ENCODE measurements around the gene PNPLA2.
A peak's percentile ranks its signal among the peaks of the same experiment; 100 is the strongest.

Gene PNPLA2

DNA sequence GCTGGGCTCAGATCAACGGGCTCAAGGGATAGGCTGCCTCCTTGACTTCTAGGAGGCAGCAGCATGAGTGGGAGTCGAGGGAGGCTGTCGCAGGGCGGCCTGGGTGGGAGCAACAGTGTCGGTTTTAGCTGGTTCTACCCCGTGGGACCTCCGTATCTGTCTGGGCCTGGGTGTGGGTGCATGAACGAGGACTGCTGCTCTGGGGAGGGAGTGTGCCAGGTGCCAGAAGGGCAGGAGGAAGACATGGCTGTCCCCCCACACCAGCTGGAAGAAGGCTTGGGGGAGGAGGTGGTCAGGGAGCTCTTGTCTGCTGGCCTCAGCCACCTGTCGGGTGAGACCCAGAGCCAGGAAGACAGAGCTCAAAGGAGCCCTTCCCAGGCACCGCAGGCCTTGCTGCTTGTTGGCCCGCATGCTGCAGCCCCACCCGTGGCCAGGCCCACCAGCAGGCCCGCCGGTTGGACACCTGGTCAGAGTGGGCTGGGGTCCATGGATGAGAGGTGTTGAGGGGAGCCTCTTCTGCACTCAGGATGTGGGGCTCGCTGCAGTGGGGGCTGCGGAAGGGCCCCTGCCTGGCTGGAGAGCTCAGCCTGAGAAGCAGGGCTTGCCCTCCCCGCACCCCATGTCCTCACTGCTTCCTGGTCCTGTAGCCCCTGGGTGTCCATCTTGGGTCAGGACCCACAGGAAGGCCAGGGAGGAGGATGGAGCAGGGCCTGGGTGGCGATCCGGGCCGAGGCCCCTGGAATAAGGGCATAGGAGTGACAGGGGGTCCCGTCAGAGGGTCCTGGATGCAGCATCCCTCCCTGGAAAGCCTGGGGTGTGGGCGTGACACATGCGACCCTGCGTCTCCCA lies 32.3 kb upstream of the PNPLA2 start:
- Histone ChIP-seq H3K4me3 (ENCODE audit: low read depth, low read length) (no peak overlapping the region), H3K9me3 (no peaks in the 10 kb centered on the region)

DNA sequence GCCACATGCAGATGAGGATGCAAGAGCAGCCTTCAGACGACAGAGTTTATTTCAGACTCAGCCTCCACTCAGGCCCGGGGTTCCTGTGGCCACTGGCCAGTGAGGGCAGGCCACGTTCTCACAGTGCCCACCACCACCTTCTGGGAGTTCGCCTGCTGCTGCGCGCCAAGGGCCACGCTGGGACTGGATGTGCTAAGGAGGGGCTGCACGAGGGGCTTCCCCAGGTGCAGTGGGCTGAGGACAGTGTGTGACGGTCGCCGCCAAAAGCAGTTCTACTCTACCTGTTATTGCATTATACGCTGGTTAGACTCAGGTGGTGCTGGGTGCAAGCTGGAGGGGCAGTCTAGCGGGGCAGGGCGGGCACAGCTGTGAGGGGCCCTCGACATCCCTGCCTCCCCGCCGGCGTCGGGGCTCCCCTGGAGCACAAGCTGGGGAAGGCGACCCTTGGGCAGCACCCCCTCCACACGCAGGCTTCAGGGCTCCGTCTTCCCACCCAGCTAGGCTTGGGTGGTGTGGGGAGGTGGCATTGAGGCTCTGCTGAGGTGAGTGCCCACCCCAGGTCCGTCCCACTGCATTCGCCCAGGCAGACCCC lies 31.5 kb upstream of the PNPLA2 start:
- Histone ChIP-seq H3K9me3 (no peaks in the 10 kb centered on the region), H3K36me3 (no peaks in the 10 kb centered on the region), H3K27me3 (no peaks in the 10 kb centered on the region), H3K4me1 (no peaks in the 10 kb centered on the region; the same call in 1 of the 2 replicates), H3K4me3 (ENCODE audit: low read depth, low read length) (no peak overlapping the region)
- no peak for DNase-seq
- TF ChIP-seq, protein P1, sequence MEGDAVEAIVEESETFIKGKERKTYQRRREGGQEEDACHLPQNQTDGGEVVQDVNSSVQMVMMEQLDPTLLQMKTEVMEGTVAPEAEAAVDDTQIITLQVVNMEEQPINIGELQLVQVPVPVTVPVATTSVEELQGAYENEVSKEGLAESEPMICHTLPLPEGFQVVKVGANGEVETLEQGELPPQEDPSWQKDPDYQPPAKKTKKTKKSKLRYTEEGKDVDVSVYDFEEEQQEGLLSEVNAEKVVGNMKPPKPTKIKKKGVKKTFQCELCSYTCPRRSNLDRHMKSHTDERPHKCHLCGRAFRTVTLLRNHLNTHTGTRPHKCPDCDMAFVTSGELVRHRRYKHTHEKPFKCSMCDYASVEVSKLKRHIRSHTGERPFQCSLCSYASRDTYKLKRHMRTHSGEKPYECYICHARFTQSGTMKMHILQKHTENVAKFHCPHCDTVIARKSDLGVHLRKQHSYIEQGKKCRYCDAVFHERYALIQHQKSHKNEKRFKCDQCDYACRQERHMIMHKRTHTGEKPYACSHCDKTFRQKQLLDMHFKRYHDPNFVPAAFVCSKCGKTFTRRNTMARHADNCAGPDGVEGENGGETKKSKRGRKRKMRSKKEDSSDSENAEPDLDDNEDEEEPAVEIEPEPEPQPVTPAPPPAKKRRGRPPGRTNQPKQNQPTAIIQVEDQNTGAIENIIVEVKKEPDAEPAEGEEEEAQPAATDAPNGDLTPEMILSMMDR (IDR thresholded peaks at IDR 0.05; ENCODE audit: low read depth, low read length), result no peak

More for the DNA sequence above, 32.3 kb upstream of the PNPLA2 start:
- Histone ChIP-seq H3K27me3 (no peaks in the 10 kb centered on the region), H3K4me1 (no peaks in the 10 kb centered on the region; the same call in 1 of the 2 replicates), H3K36me3 (no peaks in the 10 kb centered on the region)
- TF ChIP-seq, protein P1 (IDR thresholded peaks at IDR 0.05; ENCODE audit: low read depth, low read length), result no peak
- DNase-seq, result no peak

DNA sequence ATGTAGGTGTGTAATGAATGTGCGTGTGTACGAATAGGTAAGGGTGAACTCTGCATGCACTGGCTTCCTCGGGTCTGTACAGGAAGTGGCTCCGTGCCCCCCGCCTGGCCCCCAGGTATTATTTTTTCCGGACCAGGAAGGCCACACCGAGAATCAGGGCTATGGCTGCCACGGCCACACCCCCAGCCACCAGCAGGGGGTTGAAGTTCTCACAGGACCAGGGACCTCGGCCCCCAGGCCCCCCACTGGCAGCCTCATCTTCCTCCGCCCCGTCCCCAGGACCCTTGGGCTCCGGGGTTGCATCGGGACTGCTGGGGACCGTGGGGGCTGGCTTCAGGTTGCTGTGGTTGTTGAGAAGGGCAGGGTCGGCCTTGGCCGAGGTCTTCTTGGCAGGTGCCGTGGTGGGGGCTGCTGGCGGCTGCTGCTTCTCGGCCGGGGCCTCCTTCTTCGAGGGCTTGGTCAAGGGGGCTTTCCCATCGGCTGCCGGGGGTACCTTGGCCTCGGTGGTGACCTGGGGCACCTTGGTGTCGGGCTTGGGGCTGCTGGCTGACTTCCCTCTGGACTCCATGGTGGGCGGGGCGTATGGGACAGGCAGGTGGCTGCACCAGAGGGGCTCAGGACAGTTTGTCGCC lies 30.6 kb upstream of the PNPLA2 start:
- Histone ChIP-seq H3K27me3 (no peaks in the 10 kb centered on the region), H3K9me3 (no peaks in the 10 kb centered on the region), H3K4me3 (ENCODE audit: low read depth, low read length) (no peak overlapping the region), H3K36me3 (no peaks in the 10 kb centered on the region), H3K4me1 (no peaks in the 10 kb centered on the region; the same call in 1 of the 2 replicates)
- no peak for DNase-seq
- TF ChIP-seq, protein P1 (IDR thresholded peaks at IDR 0.05; ENCODE audit: low read depth, low read length), result no peak

DNA sequence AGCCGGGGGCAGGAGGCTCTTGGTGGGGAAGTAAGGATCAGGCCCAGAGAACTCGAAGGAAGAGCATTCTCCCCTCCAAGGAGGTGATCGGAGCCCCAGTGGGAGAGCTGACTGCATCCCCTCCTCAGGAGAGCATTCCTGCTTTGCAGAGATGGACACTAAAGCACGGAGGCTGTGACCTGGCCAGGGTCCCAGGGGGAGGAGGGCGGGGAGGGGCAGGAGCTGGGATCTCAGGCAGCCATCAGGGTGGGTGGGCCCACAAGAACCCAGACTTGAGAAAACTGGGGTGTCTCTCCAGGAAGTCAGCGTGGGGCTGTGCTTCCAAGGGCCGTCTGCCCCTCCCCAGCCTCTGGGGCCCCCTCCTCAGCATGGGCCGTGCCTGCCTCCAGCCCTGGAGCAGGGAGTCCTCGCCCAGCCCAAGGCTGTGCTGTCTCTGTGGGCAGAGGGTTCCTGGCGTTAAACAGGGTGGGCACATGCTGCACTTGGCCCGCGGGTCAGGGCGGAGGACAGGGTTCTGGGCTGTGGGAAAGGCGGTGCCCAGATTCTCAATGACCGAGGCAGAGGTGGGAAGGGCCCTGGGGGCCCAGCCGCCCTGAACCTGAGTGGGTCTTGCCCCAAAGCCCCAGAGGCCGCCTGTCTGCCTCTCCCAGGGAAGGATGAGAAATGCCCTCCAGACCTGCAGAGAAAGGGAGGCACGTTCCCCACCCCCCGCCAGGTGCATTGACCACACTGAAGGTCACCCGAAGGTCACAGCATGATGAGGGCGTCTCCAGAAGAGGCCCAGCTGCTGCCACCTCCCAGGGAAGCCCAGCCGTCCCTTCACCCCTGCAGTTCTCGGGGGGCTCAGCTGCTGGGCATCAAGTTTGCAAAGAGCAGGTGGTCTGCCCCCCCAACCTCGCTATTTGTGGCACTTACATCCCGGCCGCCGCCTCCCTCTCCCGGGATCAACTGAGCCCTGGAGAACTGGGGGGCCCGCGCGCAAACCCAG lies 29.5 kb upstream of the PNPLA2 start:
- Histone ChIP-seq H3K4me3 (ENCODE audit: low read depth, low read length) (peak overlapping the region; percentile 58), H3K27me3 (no peaks in the 10 kb centered on the region), H3K9me3 (no peaks in the 10 kb centered on the region), H3K4me1 (no peaks in the 10 kb centered on the region), H3K36me3 (peaks cover 2% of the 10 kb centered on the region; the same call in 1 of the 2 replicates)
- DNase-seq, result no peak
- TF ChIP-seq, protein P1 (IDR thresholded peaks at IDR 0.05; ENCODE audit: low read depth, low read length), result no peak

DNA sequence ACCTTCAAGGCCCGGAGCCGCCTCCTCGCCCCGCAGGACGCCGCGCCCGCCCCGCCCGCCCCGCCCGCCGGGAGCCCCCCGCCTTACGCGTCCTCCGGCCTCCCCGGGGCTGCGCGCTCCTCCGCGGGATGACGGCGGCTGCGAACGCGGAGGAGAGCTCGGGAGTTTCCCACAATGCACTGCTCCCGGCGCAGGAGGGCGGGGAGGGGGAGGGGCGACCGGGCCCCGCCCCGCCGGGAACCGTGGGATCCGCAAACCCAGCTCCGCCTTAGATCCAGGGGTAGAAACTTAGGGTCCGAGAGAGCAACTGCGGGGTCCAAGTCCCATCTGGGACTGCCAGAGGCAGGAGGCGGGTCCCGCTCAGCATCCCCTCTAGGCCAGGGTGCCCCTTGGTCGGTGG lies 28.8 kb upstream of the PNPLA2 start, which contains the start of gene CEND1:
Gene CEND1 (minus strand): TSS at position 148 of the 400 bp plus-strand sequence. CDS start 1,514 bp downstream, outside the sequence.
- no peaks in the 10 kb centered on the region for H3K9me3 ChIP-seq
- no peaks in the 10 kb centered on the region for H3K4me1 ChIP-seq
- peak; percentile 67 for DNase-seq
- H3K36me3 ChIP-seq, result peaks cover 7% of the 10 kb centered on the region; the same call in 1 of the 2 replicates
- H3K4me3 ChIP-seq (ENCODE audit: low read depth, low read length), result peak within 1 kb of the TSS; percentile 58
- TF ChIP-seq, protein P1 (IDR thresholded peaks at IDR 0.05; ENCODE audit: low read depth, low read length), result no peak
- no peaks in the 10 kb centered on the region for H3K27me3 ChIP-seq
